Skeletal muscle satellite cell (primary cell): ENCODE data around the gene GRIA3.
A peak's percentile ranks its signal among the peaks of the same experiment; 100 is the strongest.
"Not testable (repeated sequence)": the region's sequence is repeated elsewhere in the genome, so short reads cannot be mapped to it uniquely, and the experiment has no call there.

Source experiments
- H3K27me3 ChIP-seq: 2 replicates; pipeline ENCODE4 v1.7.0; 2013; ENCODE audit warnings: low read length; ENCODE audit not compliant: control insufficient read depth, insufficient read depth
- H3K36me3 ChIP-seq: 2 replicates; pipeline ENCODE4 v1.7.0; 2013; ENCODE audit warnings: mild to moderate bottlenecking, control low read depth, low read length; ENCODE audit not compliant: insufficient read depth
- H3K4me1 ChIP-seq: 2 replicates; pipeline ENCODE4 v1.7.0; 2013; ENCODE audit warnings: low read length; ENCODE audit not compliant: control insufficient read depth, insufficient read depth
- H3K4me2 ChIP-seq: 2 replicates; pipeline ENCODE4 v1.7.0; 2013; ENCODE audit warnings: mild to moderate bottlenecking, low read length
- H3K4me3 ChIP-seq: 2 replicates; pipeline ENCODE4 v1.7.0; 2013; ENCODE audit warnings: low read length
- H3K9ac ChIP-seq: 2 replicates; pipeline ENCODE4 v1.7.0; 2013; ENCODE audit warnings: mild to moderate bottlenecking, low read depth, low read length, moderate library complexity
- H3K9me3 ChIP-seq: replicated peaks from 2 replicates; pipeline ENCODE4 v1.7.0; 2013; ENCODE audit warnings: mild to moderate bottlenecking, control low read depth, low read length

Gene GRIA3

GRCh38 chrX:123357941-123358340 is 173.9 kb downstream of the GRIA3 start:
- no peak overlapping the region for H3K4me3 ChIP-seq
- H3K9ac ChIP-seq: no peak overlapping the region
- no peaks in the 10 kb centered on the region for H3K36me3 ChIP-seq
- H3K4me2 ChIP-seq: no peak overlapping the region
- no peaks in the 10 kb centered on the region for H3K4me1 ChIP-seq
- H3K27me3 ChIP-seq: no peaks in the 10 kb centered on the region
- no peaks in the 10 kb centered on the region for H3K9me3 ChIP-seq

GRCh38 chrX:123358457-123358856 is 174.4 kb downstream of the GRIA3 start:
- no peaks in the 10 kb centered on the region for H3K36me3 ChIP-seq
- no peaks in the 10 kb centered on the region for H3K4me1 ChIP-seq
- no peak overlapping the region for H3K4me2 ChIP-seq
- H3K27me3 ChIP-seq: no peaks in the 10 kb centered on the region
- H3K9ac ChIP-seq: no peak overlapping the region
- H3K9me3 ChIP-seq: no peaks in the 10 kb centered on the region
- no peak overlapping the region for H3K4me3 ChIP-seq

GRCh38 chrX:123361371-123361770 is 177.3 kb downstream of the GRIA3 start:
- H3K27me3 ChIP-seq: no peaks in the 10 kb centered on the region
- no peaks in the 10 kb centered on the region for H3K4me1 ChIP-seq
- no peaks in the 10 kb centered on the region for H3K9me3 ChIP-seq
- H3K4me3 ChIP-seq: no peak overlapping the region
- H3K36me3 ChIP-seq: no peaks in the 10 kb centered on the region
- no peak overlapping the region for H3K9ac ChIP-seq
- no peak overlapping the region for H3K4me2 ChIP-seq

GRCh38 chrX:123386196-123386595 is 202.1 kb downstream of the GRIA3 start:
- H3K27me3 ChIP-seq, H3K9me3 ChIP-seq, H3K4me3 ChIP-seq, H3K9ac ChIP-seq, H3K4me2 ChIP-seq, H3K36me3 ChIP-seq, H3K4me1 ChIP-seq: not testable (repeated sequence)

- Histone ChIP-seq H3K4me3 (no peak overlapping the region), H3K36me3 (no peaks in the 10 kb centered on the region), H3K4me2 (no peak overlapping the region), H3K9ac (no peak overlapping the region), H3K9me3 (no peaks in the 10 kb centered on the region), H3K4me1 (no peaks in the 10 kb centered on the region), H3K27me3 (no peaks in the 10 kb centered on the region)
Observed at GRCh38 chrX:123392921-123393320, 208.8 kb downstream of the GRIA3 start.

GRCh38 chrX:123399709-123400108 is 215.6 kb downstream of the GRIA3 start:
- no peak overlapping the region for H3K4me3 ChIP-seq
- H3K9me3 ChIP-seq: no peaks in the 10 kb centered on the region
- no peaks in the 10 kb centered on the region for H3K36me3 ChIP-seq
- no peak overlapping the region for H3K9ac ChIP-seq
- no peak overlapping the region for H3K4me2 ChIP-seq
- peaks cover 5% of the 10 kb centered on the region for H3K4me1 ChIP-seq
- no peaks in the 10 kb centered on the region for H3K27me3 ChIP-seq

GRCh38 chrX:123405231-123405630 is 221.2 kb downstream of the GRIA3 start:
- no peak overlapping the region for H3K9ac ChIP-seq
- H3K9me3 ChIP-seq: no peaks in the 10 kb centered on the region
- no peaks in the 10 kb centered on the region for H3K4me1 ChIP-seq
- H3K4me2 ChIP-seq: no peak overlapping the region
- H3K36me3 ChIP-seq: no peaks in the 10 kb centered on the region
- H3K4me3 ChIP-seq: no peak overlapping the region
- H3K27me3 ChIP-seq: no peaks in the 10 kb centered on the region

- Histone ChIP-seq H3K4me1 (peaks cover 31% of the 10 kb centered on the region), H3K27me3 (no peaks in the 10 kb centered on the region), H3K4me3 (no peak overlapping the region), H3K9me3 (no peaks in the 10 kb centered on the region), H3K9ac (no peak overlapping the region), H3K36me3 (no peaks in the 10 kb centered on the region), H3K4me2 (no peak overlapping the region)
Observed at GRCh38 chrX:123408821-123409737, 225.0 kb downstream of the GRIA3 start.

- peaks cover 27% of the 10 kb centered on the region for H3K4me1 ChIP-seq
Observed at GRCh38 chrX:123422875-123423274, 238.8 kb downstream of the GRIA3 start.

GRCh38 chrX:123424546-123424945 is 240.5 kb downstream of the GRIA3 start:
- H3K4me1 ChIP-seq: peaks cover 27% of the 10 kb centered on the region
- no peak overlapping the region for H3K9ac ChIP-seq
- no peak overlapping the region for H3K4me3 ChIP-seq
- H3K27me3 ChIP-seq: no peaks in the 10 kb centered on the region
- H3K4me2 ChIP-seq: peak overlapping the region; percentile 51
- H3K9me3 ChIP-seq: no peaks in the 10 kb centered on the region
- H3K36me3 ChIP-seq: no peaks in the 10 kb centered on the region

More at GRCh38 chrX:123422875-123423274, 238.8 kb downstream of the GRIA3 start:
- Histone ChIP-seq H3K36me3 (no peaks in the 10 kb centered on the region), H3K4me3 (no peak overlapping the region), H3K4me2 (no peak overlapping the region), H3K9ac (no peak overlapping the region), H3K27me3 (no peaks in the 10 kb centered on the region), H3K9me3 (no peaks in the 10 kb centered on the region)

- Histone ChIP-seq H3K9me3 (no peaks in the 10 kb centered on the region), H3K4me1 (peaks cover 27% of the 10 kb centered on the region), H3K4me3 (no peak overlapping the region), H3K27me3 (no peaks in the 10 kb centered on the region), H3K36me3 (no peaks in the 10 kb centered on the region), H3K9ac (peak overlapping the region; percentile 51), H3K4me2 (peak overlapping the region; percentile 51)
Observed at GRCh38 chrX:123425471-123425870, 241.4 kb downstream of the GRIA3 start.

- H3K4me3 ChIP-seq: no peak overlapping the region
- no peaks in the 10 kb centered on the region for H3K9me3 ChIP-seq
- peak overlapping the region; percentile 51 for H3K9ac ChIP-seq
- peaks cover 27% of the 10 kb centered on the region for H3K4me1 ChIP-seq
- H3K27me3 ChIP-seq: no peaks in the 10 kb centered on the region
- no peaks in the 10 kb centered on the region for H3K36me3 ChIP-seq
- H3K4me2 ChIP-seq: peak overlapping the region; percentile 51
Observed at GRCh38 chrX:123425904-123426303, 241.8 kb downstream of the GRIA3 start.
